ENCODE data around the gene TEK.

The TEK gene

DNA sequence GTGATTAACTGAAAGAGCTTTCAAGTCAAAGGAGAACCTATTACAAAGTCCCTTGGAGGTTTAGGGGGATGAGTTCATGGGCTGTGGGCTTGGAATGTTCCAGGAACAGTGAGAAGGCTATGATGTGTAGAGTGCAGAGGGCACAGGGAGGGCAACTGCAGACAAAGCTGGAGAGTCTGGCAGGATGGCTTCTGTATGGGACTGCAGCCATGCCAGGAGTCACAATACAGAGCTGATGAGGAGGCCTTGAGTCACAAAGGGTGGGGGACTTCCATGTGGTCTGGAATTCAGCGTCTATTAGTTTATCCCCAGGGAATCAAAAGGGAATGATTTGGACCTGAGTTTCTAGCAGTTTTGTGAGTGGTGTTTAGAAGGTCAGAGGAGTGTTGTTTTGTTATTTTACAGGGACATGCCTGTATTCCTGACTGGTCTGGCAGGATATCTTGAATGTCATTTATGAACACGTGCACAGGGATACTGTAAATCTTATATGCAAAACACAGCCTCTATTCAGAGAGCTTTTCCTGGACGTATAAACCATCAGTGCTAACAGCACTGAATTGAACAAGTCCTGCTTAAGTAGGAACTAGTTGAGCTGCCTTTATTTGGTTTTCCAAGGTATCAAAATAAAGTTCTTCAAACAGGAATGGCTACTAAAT lies 14.3 kb upstream of the TEK start:
- no peak for TF ChIP-seq GABPA (IDR thresholded peaks at IDR 0.05; ENCODE audit: low read depth)
- Histone ChIP-seq H3K27me3 (ENCODE audit: insufficient read depth, poor library complexity, severe bottlenecking) (no peaks in the 10 kb centered on the region), H3K4me3 (replicated peaks; ENCODE audit: insufficient read depth, low read length) (no peak overlapping the region), H3K27ac (replicated peaks) (no peak overlapping the region)
- no peak for DNase-seq (ENCODE audit: low read depth in 1 of 2, low spot score in 1 of 2)

DNA sequence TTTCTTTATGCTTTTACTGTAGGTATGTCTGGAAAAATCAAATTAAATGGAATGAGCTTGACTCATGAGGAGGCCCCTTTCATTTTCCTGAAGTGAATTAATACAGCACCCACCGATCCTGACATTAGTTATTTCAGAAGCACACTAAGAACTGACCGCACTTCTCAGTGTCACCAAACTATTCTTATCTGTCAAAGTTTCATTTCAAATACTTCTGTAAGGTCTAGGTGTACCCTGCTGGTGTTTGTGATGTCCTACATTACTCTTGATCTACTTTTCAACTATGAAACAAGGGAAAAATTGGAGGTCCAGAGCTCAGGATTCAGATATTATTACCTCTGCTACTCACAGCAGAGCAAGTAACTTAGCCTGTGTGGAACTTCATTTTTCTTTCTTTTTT lies 1.8 kb upstream of the TEK start:
- TF ChIP-seq, protein P1, sequence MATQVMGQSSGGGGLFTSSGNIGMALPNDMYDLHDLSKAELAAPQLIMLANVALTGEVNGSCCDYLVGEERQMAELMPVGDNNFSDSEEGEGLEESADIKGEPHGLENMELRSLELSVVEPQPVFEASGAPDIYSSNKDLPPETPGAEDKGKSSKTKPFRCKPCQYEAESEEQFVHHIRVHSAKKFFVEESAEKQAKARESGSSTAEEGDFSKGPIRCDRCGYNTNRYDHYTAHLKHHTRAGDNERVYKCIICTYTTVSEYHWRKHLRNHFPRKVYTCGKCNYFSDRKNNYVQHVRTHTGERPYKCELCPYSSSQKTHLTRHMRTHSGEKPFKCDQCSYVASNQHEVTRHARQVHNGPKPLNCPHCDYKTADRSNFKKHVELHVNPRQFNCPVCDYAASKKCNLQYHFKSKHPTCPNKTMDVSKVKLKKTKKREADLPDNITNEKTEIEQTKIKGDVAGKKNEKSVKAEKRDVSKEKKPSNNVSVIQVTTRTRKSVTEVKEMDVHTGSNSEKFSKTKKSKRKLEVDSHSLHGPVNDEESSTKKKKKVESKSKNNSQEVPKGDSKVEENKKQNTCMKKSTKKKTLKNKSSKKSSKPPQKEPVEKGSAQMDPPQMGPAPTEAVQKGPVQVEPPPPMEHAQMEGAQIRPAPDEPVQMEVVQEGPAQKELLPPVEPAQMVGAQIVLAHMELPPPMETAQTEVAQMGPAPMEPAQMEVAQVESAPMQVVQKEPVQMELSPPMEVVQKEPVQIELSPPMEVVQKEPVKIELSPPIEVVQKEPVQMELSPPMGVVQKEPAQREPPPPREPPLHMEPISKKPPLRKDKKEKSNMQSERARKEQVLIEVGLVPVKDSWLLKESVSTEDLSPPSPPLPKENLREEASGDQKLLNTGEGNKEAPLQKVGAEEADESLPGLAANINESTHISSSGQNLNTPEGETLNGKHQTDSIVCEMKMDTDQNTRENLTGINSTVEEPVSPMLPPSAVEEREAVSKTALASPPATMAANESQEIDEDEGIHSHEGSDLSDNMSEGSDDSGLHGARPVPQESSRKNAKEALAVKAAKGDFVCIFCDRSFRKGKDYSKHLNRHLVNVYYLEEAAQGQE (IDR thresholded peaks at IDR 0.05; ENCODE audit: insufficient replicate concordance, low read depth) = no peak
- TF ChIP-seq, protein P2, sequence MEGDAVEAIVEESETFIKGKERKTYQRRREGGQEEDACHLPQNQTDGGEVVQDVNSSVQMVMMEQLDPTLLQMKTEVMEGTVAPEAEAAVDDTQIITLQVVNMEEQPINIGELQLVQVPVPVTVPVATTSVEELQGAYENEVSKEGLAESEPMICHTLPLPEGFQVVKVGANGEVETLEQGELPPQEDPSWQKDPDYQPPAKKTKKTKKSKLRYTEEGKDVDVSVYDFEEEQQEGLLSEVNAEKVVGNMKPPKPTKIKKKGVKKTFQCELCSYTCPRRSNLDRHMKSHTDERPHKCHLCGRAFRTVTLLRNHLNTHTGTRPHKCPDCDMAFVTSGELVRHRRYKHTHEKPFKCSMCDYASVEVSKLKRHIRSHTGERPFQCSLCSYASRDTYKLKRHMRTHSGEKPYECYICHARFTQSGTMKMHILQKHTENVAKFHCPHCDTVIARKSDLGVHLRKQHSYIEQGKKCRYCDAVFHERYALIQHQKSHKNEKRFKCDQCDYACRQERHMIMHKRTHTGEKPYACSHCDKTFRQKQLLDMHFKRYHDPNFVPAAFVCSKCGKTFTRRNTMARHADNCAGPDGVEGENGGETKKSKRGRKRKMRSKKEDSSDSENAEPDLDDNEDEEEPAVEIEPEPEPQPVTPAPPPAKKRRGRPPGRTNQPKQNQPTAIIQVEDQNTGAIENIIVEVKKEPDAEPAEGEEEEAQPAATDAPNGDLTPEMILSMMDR (IDR thresholded peaks at IDR 0.05; ENCODE audit: insufficient read depth, low read length) = no peak
- no peak for TF ChIP-seq POLR2AphosphoS5 (IDR thresholded peaks at IDR 0.05; ENCODE audit: low read depth)
- no peak for TF ChIP-seq GABPA (IDR thresholded peaks at IDR 0.05; ENCODE audit: low read depth)
- TF ChIP-seq SPI1 (IDR thresholded peaks at IDR 0.05; ENCODE audit: borderline replicate concordance, low read depth) = no peak
- Histone ChIP-seq H3K4me3 (replicated peaks; ENCODE audit: insufficient read depth, low read length) (no peak overlapping the region), H3K27ac (replicated peaks) (no peak overlapping the region), H3K27me3 (ENCODE audit: insufficient read depth, poor library complexity, severe bottlenecking) (no peaks in the 10 kb centered on the region)
- DNase-seq (ENCODE audit: low read depth in 1 of 2, low spot score in 1 of 2) = no peak

DNA sequence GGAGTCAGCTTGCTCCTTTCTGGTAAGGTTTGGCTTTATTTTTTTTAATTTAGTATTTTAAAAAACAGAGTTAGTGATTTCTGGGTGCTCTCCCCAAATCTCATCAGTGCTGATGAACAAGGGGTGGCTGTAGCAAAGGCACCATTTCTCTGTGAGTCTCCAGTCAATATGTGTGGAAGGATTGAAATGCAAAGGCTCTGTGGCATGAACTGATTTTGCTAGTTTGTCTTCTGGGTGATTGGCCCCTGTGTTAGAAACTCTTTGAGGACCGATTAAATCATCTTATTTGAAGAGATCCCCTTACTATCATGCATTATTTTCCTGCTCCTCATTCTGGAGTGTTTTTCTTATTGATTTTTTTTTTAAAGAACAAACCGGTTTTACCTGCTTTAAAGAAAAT lies 596 bp downstream of the TEK start:
- DNase-seq (ENCODE audit: low read depth in 1 of 2, low spot score in 1 of 2) = no peak
- H3K4me3 ChIP-seq (replicated peaks; ENCODE audit: insufficient read depth, low read length) = no peak overlapping the region
- no peak for TF ChIP-seq SPI1 (IDR thresholded peaks at IDR 0.05; ENCODE audit: borderline replicate concordance, low read depth)
- TF ChIP-seq, protein P2 (IDR thresholded peaks at IDR 0.05; ENCODE audit: insufficient read depth, low read length) = no peak
- TF ChIP-seq GABPA (IDR thresholded peaks at IDR 0.05; ENCODE audit: low read depth) = no peak
- no peak for TF ChIP-seq POLR2AphosphoS5 (IDR thresholded peaks at IDR 0.05; ENCODE audit: low read depth)
- TF ChIP-seq, protein P1 (IDR thresholded peaks at IDR 0.05; ENCODE audit: insufficient replicate concordance, low read depth) = no peak
- H3K27ac ChIP-seq (replicated peaks) = no peak overlapping the region
- no peaks in the 10 kb centered on the region for H3K27me3 ChIP-seq (ENCODE audit: insufficient read depth, poor library complexity, severe bottlenecking)

DNA sequence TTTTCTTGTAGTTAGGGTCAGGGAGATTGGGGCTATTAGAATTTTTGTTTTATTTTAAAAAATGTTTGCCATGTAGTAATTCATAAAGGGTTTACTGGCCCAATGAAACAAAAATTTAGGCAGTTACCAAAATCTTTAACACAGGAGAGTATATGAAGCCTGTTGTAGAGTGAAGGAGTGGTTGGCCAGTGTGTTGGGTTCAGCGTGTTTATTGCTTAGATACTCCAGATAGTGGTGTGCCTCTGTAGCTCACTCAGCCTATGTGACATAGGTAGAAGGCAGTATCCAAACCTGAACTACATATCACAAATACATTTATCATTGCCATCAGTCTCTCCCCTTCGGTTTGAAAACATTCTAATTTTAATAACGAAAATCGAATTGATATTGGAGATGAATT lies 1.2 kb downstream of the TEK start:
- H3K4me3 ChIP-seq (replicated peaks; ENCODE audit: insufficient read depth, low read length) = no peak overlapping the region
- no peak for TF ChIP-seq POLR2AphosphoS5 (IDR thresholded peaks at IDR 0.05; ENCODE audit: low read depth)
- TF ChIP-seq SPI1 (IDR thresholded peaks at IDR 0.05; ENCODE audit: borderline replicate concordance, low read depth) = no peak
- TF ChIP-seq, protein P1 (IDR thresholded peaks at IDR 0.05; ENCODE audit: insufficient replicate concordance, low read depth) = no peak
- TF ChIP-seq, protein P2 (IDR thresholded peaks at IDR 0.05; ENCODE audit: insufficient read depth, low read length) = no peak
- no peak for TF ChIP-seq GABPA (IDR thresholded peaks at IDR 0.05; ENCODE audit: low read depth)
- no peak for DNase-seq (ENCODE audit: low read depth in 1 of 2, low spot score in 1 of 2)
- no peak overlapping the region for H3K27ac ChIP-seq (replicated peaks)
- no peaks in the 10 kb centered on the region for H3K27me3 ChIP-seq (ENCODE audit: insufficient read depth, poor library complexity, severe bottlenecking)
